WTC11 (cell line): ENCODE data around the gene KDM2B. TPM values are rescaled to one million over a fixed set of nuclear protein-coding genes. Genes with fewer than 3 reads are reported as not detected.

Source experiments
- ATAC-seq: fragments of 200-7000 bp; cut with Tn5 transposase; 2 replicates; pipeline ENCODE4 v1.10.0; 2021; ENCODE audit warnings: mild to moderate bottlenecking, moderate library complexity
- CTCF ChIA-PET: fragments of 300-600 bp; sonication (Branson Sonifier 250); formaldehyde crosslinking; loops from one replicate; lab custom pipeline; 2021; ENCODE audit warnings: antibody characterized with exemption; lab: Charles Lee
- POLR2A ChIA-PET: fragments of 350-600 bp; sonication (Branson Sonifier 250); formaldehyde crosslinking; loops from one replicate; lab custom pipeline; 2021; ENCODE audit warnings: antibody characterized with exemption; lab: Charles Lee
- DNase-seq: peaks from one replicate; pipeline ENCODE4 v3.0.0; 2021; ENCODE audit warnings: low spot score
- H3K27ac Mint-ChIP-seq: 2 replicates; pipeline ENCODE4 v1.8.0; 2021; ENCODE audit warnings: mixed read lengths
- H3K27me3 Mint-ChIP-seq: 2 replicates; pipeline ENCODE4 v1.8.0; 2021; ENCODE audit warnings: low read depth, mild to moderate bottlenecking, moderate library complexity, mixed read lengths
- H3K36me3 Mint-ChIP-seq: 2 replicates; pipeline ENCODE4 v1.8.0; 2021; ENCODE audit warnings: mixed read lengths
- H3K4me1 Mint-ChIP-seq: 2 replicates; pipeline ENCODE4 v1.8.0; 2022; ENCODE audit warnings: mixed read lengths
- H3K4me3 Mint-ChIP-seq: 2 replicates; pipeline ENCODE4 v1.8.0; 2021; ENCODE audit warnings: mild to moderate bottlenecking, moderate library complexity, mixed read lengths
- H3K9me3 Mint-ChIP-seq: 2 replicates; pipeline ENCODE4 v1.8.0; 2021; ENCODE audit warnings: mixed read lengths
- CREM ChIP-seq: sonication (generic); formaldehyde crosslinking; IDR thresholded peaks from 2 replicates; pipeline ENCODE4 v1.8.1; 2022; ENCODE audit warnings: mild to moderate bottlenecking, missing genetic modification reagents, moderate library complexity
- GABPB1 ChIP-seq: sonication (generic); formaldehyde crosslinking; IDR thresholded peaks from 2 replicates; pipeline ENCODE4 v1.8.1; 2023; ENCODE audit warnings: mild to moderate bottlenecking, missing genetic modification reagents
- HMGA2 ChIP-seq: fragments of 250-450 bp; sonication (Bioruptor Pico); IDR thresholded peaks from 2 replicates; pipeline ENCODE4 v1.4.0; 2021; ENCODE audit warnings: mild to moderate bottlenecking, moderate library complexity
- JAZF1 ChIP-seq: fragments of 250-450 bp; sonication (Bioruptor Pico); IDR thresholded peaks from 2 replicates; pipeline ENCODE4 v1.9.0; 2021; ENCODE audit warnings: moderate library complexity, mild to moderate bottlenecking, inconsistent platforms
- MYBL2 ChIP-seq: sonication (generic); formaldehyde crosslinking; IDR thresholded peaks from 2 replicates; pipeline ENCODE4 v1.8.1; 2023; ENCODE audit warnings: mild to moderate bottlenecking, moderate library complexity, missing genetic modification reagents
- NFYB ChIP-seq: sonication (generic); formaldehyde crosslinking; conservative IDR thresholded peaks from 2 replicates; pipeline ENCODE4 v1.8.0; 2022; ENCODE audit warnings: low read depth, missing genetic modification reagents
- OVOL2 ChIP-seq: fragments of 250-450 bp; sonication (Bioruptor Pico); IDR thresholded peaks from 2 replicates; pipeline ENCODE4 v1.9.0; 2021; ENCODE audit warnings: mild to moderate bottlenecking, borderline replicate concordance
- RELA ChIP-seq: sonication (generic); formaldehyde crosslinking; IDR thresholded peaks from 2 replicates; pipeline ENCODE4 v1.8.1; 2022; ENCODE audit warnings: missing genetic modification reagents, mild to moderate bottlenecking, borderline replicate concordance
- RORB ChIP-seq: fragments of 250-450 bp; sonication (Bioruptor Pico); IDR thresholded peaks from 2 replicates; pipeline ENCODE4 v1.9.0; 2021; ENCODE audit warnings: mild to moderate bottlenecking
- TP53 ChIP-seq: sonication (generic); formaldehyde crosslinking; IDR thresholded peaks from 2 replicates; pipeline ENCODE4 v1.8.1; 2023; ENCODE audit warnings: mild to moderate bottlenecking, missing genetic modification reagents
- ZNF138 ChIP-seq: sonication (generic); formaldehyde crosslinking; conservative IDR thresholded peaks from 2 replicates; pipeline ENCODE4 v1.8.1; 2022; ENCODE audit warnings: mild to moderate bottlenecking, moderate library complexity, missing genetic modification reagents
- ZNF423 ChIP-seq: fragments of 250-450 bp; sonication (Bioruptor Pico); IDR thresholded peaks from 2 replicates; pipeline ENCODE4 v2.1.2; 2022; ENCODE audit warnings: mild to moderate bottlenecking, moderate library complexity
- ZNF671 ChIP-seq: fragments of 250-450 bp; sonication (Bioruptor Pico); IDR thresholded peaks from 2 replicates; pipeline ENCODE4 v1.8.0; 2021; ENCODE audit warnings: mild to moderate bottlenecking
- total RNA-seq: library from RNA; stranded (reverse); gene quantifications from 3 replicates; pipeline ENCODE4 v1.2.3, GENCODE V29; 2021
- TF ChIP-seq, protein P1 (sequence below): sonication (generic); formaldehyde crosslinking; IDR thresholded peaks from 2 replicates; pipeline ENCODE4 v1.8.1; 2022; ENCODE audit warnings: missing genetic modification reagents, borderline replicate concordance
- TF ChIP-seq, protein P2 (sequence below): fragments of 250-450 bp; sonication (Bioruptor Pico); IDR thresholded peaks from 2 replicates; pipeline ENCODE4 v2.1.2; 2022; ENCODE audit warnings: mild to moderate bottlenecking, moderate library complexity
- TF ChIP-seq, protein P3 (sequence below): sonication (generic); formaldehyde crosslinking; IDR thresholded peaks from 2 replicates; pipeline ENCODE4 v1.8.0; 2022; ENCODE audit warnings: missing genetic modification reagents
- TF ChIP-seq, protein P4 (sequence below): sonication (generic); formaldehyde crosslinking; IDR thresholded peaks from 2 replicates; pipeline ENCODE4 v1.8.1; 2022; ENCODE audit warnings: low read depth, missing genetic modification reagents, borderline replicate concordance
- TF ChIP-seq, protein P5 (sequence below): sonication (generic); formaldehyde crosslinking; IDR thresholded peaks from 2 replicates; pipeline ENCODE4 v1.8.0; 2023; ENCODE audit warnings: missing genetic modification reagents, mild to moderate bottlenecking, borderline replicate concordance
- TF ChIP-seq, protein P6 (sequence below): sonication (generic); formaldehyde crosslinking; IDR thresholded peaks from 2 replicates; pipeline ENCODE4 v1.8.1; 2022; ENCODE audit warnings: mild to moderate bottlenecking, moderate library complexity, missing genetic modification reagents

The KDM2B gene
- total RNA-seq, 1 experiment from 2014 or later: 147 TPM

DNA sequence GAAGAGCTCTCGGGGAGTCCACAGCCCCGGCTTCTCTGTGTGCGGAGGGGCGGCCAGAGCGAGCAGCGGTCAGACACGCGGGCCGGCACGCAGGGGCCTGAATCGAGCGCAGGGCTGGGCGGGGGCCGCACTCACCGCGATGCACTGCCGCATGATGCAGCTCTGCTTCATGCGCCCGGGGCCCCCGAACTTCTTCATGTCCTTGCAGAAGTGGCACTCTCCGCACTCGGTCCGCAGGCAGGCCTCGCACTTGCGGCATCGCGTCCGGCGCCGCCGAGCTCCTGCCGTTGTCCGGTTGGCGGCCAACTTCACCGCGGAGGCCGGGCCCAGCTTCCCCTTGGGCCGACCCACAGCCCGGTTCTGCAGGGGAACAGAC, 127.8 kb downstream of the KDM2B start (continued):
- TF ChIP-seq, protein P1, sequence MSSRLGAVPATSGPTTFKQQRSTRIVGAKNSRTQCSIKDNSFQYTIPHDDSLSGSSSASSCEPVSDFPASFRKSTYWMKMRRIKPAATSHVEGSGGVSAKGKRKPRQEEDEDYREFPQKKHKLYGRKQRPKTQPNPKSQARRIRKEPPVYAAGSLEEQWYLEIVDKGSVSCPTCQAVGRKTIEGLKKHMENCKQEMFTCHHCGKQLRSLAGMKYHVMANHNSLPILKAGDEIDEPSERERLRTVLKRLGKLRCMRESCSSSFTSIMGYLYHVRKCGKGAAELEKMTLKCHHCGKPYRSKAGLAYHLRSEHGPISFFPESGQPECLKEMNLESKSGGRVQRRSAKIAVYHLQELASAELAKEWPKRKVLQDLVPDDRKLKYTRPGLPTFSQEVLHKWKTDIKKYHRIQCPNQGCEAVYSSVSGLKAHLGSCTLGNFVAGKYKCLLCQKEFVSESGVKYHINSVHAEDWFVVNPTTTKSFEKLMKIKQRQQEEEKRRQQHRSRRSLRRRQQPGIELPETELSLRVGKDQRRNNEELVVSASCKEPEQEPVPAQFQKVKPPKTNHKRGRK (CRISPR knock-in tag): no peak

DNA sequence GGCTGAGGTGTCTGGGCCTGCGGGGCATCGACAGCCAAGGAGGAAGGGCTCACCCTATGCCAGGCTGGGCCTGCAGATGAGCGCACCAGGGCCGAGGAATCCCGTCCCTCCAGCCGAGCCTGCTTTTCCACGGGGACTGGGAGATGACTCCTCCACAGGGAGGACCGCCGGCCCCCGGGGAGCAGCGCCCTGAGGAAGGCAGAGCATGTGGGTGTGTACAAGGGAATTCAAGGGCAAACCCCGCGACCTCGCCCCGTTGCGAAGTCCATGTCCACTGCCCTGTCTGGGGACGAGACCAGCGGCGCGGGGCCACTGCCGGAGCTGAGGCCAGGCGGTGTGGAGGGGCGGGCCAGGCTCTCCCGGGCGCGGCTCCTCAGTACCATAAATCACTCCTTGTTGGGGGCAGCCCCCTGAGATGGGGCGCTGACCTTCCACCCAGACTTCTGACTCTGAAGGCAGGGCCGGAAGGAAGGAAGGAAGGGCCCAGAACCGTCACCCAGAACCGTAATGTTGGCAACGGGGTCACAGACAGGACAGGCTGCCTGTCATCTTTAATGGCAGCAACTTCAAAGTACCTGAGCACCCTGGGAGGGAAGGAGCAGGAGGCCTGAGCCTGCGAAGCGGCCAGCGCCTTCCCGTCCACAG, 128.4 kb downstream of the KDM2B start:
- H3K27me3 Mint-ChIP-seq: no peaks in the 10 kb centered on the region
- CTCF ChIA-PET: interaction anchor here (1.5 to 8.7 kb wide), 2 partner anchors 9 to 216 kb away, joined by 6 to 71 read pairs; no protein-coding TSS in a partner anchor
- ATAC-seq: no peak

More for the DNA sequence above, 128.4 kb downstream of the KDM2B start:
- POLR2A ChIA-PET: no interaction called here
- no peaks in the 10 kb centered on the region for H3K9me3 Mint-ChIP-seq
- TF ChIP-seq CREM (CRISPR knock-in tag): no peak
- TF ChIP-seq ZNF671: no peak
- no peak for TF ChIP-seq HMGA2
- TF ChIP-seq ZNF138 (CRISPR knock-in tag): no peak
- no peak for TF ChIP-seq JAZF1 (CRISPR knock-in tag)
- TF ChIP-seq, protein P2, sequence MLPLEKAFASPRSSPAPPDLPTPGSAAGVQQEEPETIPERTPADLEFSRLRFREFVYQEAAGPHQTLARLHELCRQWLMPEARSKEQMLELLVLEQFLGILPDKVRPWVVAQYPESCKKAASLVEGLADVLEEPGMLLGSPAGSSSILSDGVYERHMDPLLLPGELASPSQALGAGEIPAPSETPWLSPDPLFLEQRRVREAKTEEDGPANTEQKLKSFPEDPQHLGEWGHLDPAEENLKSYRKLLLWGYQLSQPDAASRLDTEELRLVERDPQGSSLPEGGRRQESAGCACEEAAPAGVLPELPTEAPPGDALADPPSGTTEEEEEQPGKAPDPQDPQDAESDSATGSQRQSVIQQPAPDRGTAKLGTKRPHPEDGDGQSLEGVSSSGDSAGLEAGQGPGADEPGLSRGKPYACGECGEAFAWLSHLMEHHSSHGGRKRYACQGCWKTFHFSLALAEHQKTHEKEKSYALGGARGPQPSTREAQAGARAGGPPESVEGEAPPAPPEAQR: no peak
- TF ChIP-seq ZNF423 (CRISPR knock-in tag): no peak
- no peak for TF ChIP-seq OVOL2 (CRISPR knock-in tag)
- TF ChIP-seq, protein P3, sequence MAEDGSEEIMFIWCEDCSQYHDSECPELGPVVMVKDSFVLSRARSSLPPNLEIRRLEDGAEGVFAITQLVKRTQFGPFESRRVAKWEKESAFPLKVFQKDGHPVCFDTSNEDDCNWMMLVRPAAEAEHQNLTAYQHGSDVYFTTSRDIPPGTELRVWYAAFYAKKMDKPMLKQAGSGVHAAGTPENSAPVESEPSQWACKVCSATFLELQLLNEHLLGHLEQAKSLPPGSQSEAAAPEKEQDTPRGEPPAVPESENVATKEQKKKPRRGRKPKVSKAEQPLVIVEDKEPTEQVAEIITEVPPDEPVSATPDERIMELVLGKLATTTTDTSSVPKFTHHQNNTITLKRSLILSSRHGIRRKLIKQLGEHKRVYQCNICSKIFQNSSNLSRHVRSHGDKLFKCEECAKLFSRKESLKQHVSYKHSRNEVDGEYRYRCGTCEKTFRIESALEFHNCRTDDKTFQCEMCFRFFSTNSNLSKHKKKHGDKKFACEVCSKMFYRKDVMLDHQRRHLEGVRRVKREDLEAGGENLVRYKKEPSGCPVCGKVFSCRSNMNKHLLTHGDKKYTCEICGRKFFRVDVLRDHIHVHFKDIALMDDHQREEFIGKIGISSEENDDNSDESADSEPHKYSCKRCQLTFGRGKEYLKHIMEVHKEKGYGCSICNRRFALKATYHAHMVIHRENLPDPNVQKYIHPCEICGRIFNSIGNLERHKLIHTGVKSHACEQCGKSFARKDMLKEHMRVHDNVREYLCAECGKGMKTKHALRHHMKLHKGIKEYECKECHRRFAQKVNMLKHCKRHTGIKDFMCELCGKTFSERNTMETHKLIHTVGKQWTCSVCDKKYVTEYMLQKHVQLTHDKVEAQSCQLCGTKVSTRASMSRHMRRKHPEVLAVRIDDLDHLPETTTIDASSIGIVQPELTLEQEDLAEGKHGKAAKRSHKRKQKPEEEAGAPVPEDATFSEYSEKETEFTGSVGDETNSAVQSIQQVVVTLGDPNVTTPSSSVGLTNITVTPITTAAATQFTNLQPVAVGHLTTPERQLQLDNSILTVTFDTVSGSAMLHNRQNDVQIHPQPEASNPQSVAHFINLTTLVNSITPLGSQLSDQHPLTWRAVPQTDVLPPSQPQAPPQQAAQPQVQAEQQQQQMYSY (CRISPR knock-in tag): no peak
- TF ChIP-seq, protein P4, sequence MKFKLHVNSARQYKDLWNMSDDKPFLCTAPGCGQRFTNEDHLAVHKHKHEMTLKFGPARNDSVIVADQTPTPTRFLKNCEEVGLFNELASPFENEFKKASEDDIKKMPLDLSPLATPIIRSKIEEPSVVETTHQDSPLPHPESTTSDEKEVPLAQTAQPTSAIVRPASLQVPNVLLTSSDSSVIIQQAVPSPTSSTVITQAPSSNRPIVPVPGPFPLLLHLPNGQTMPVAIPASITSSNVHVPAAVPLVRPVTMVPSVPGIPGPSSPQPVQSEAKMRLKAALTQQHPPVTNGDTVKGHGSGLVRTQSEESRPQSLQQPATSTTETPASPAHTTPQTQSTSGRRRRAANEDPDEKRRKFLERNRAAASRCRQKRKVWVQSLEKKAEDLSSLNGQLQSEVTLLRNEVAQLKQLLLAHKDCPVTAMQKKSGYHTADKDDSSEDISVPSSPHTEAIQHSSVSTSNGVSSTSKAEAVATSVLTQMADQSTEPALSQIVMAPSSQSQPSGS: no peak
- no peak for TF ChIP-seq RELA (CRISPR knock-in tag)
- no peak for TF ChIP-seq GABPB1 (CRISPR knock-in tag)
- TF ChIP-seq RORB: no peak
- TF ChIP-seq NFYB: no peak
- TF ChIP-seq, protein P5, sequence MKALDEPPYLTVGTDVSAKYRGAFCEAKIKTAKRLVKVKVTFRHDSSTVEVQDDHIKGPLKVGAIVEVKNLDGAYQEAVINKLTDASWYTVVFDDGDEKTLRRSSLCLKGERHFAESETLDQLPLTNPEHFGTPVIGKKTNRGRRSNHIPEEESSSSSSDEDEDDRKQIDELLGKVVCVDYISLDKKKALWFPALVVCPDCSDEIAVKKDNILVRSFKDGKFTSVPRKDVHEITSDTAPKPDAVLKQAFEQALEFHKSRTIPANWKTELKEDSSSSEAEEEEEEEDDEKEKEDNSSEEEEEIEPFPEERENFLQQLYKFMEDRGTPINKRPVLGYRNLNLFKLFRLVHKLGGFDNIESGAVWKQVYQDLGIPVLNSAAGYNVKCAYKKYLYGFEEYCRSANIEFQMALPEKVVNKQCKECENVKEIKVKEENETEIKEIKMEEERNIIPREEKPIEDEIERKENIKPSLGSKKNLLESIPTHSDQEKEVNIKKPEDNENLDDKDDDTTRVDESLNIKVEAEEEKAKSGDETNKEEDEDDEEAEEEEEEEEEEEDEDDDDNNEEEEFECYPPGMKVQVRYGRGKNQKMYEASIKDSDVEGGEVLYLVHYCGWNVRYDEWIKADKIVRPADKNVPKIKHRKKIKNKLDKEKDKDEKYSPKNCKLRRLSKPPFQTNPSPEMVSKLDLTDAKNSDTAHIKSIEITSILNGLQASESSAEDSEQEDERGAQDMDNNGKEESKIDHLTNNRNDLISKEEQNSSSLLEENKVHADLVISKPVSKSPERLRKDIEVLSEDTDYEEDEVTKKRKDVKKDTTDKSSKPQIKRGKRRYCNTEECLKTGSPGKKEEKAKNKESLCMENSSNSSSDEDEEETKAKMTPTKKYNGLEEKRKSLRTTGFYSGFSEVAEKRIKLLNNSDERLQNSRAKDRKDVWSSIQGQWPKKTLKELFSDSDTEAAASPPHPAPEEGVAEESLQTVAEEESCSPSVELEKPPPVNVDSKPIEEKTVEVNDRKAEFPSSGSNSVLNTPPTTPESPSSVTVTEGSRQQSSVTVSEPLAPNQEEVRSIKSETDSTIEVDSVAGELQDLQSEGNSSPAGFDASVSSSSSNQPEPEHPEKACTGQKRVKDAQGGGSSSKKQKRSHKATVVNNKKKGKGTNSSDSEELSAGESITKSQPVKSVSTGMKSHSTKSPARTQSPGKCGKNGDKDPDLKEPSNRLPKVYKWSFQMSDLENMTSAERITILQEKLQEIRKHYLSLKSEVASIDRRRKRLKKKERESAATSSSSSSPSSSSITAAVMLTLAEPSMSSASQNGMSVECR: no peak
- no peak for TF ChIP-seq TP53
- TF ChIP-seq MYBL2 (CRISPR knock-in tag): no peak
- TF ChIP-seq, protein P6, sequence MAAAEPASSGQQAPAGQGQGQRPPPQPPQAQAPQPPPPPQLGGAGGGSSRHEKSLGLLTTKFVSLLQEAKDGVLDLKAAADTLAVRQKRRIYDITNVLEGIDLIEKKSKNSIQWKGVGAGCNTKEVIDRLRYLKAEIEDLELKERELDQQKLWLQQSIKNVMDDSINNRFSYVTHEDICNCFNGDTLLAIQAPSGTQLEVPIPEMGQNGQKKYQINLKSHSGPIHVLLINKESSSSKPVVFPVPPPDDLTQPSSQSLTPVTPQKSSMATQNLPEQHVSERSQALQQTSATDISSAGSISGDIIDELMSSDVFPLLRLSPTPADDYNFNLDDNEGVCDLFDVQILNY (CRISPR knock-in tag): no peak
- H3K4me1 Mint-ChIP-seq: peaks cover 25% of the 10 kb centered on the region
- no peak for DNase-seq
- H3K4me3 Mint-ChIP-seq: no peak overlapping the region
- H3K27ac Mint-ChIP-seq: no peak overlapping the region
- H3K36me3 Mint-ChIP-seq: peaks cover 13% of the 10 kb centered on the region
